HG03064 (cell line): ENCODE measurements around the gene FAM32A.
A peak's percentile ranks its signal among the peaks of the same experiment; 100 is the strongest.

ENCODE experiments used
- ATAC-seq: cut with Tn5 transposase; IDR thresholded peaks from one replicate; pipeline ENCODE4 v1.9.1; 2021; ENCODE audit warnings: low read depth; ENCODE audit not compliant: unreplicated experiment

FAM32A gene

DNA sequence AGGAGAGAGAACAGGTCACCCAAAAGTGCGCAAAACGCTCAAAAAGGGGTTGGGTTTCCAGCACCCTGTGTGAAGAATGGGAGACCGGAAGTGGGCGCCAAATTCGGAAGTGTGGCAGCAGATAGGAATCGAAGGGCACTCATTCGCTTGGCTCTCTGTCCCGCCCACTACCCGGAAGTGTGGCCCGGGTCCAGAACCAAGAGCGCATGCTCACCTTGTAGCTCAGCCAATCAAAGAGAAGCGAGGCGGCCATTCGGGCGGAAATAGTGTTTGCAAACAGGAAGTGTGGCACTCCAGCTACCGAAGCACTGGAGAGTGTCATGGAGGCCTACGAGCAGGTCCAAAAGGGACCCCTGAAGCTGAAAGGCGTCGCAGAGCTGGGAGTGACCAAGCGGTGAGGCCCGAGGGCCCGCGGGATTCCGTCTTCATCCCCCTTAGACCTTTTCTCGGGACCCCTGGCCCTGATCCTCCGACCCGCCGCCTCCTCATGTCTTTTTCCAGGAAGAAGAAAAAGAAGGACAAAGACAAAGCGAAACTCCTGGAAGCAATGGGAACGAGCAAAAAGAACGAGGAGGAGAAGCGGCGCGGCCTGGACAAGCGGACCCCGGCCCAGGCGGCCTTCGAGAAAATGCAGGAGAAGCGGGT is at the start of gene FAM32A:
Gene FAM32A, plus strand, starts transcription at position 288 of the 645 bp plus-strand sequence. Its CDS starts 33 bp downstream, at position 321.
- peak; percentile 81 for ATAC-seq

DNA sequence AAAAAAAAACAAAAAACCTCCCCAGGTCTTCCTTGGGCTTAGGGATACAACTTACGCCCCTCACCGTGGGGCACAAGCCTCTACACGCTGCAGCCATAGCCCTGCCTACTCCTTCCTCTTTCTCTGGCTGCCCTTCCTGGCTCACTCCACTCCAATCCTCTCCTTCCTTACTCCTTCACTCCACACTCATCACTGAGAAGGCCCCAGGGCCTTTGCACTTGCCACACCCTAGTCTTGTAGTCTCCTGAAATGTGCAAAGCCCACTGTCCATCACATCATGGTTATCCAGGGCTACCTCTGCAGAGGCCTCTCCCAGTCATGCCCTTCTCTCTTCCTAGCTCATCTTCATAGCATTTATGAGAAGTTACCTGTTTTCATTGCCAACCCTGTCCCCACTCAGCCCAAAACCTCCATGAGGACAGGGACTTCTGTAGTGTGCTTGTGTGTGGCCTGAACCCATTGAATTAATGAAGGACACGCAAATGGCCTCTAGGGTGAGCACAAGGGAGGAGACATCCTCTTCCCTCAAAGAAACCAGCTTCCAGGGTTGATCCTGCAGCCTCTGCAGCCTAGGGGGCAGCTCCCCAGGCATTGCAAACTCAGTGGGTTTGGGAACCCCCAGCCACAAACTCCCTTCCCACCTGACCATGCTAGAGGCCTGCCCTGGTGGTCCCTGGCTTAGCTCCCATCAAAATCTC is 49.6 kb upstream of the FAM32A start:
- no peak for ATAC-seq

DNA sequence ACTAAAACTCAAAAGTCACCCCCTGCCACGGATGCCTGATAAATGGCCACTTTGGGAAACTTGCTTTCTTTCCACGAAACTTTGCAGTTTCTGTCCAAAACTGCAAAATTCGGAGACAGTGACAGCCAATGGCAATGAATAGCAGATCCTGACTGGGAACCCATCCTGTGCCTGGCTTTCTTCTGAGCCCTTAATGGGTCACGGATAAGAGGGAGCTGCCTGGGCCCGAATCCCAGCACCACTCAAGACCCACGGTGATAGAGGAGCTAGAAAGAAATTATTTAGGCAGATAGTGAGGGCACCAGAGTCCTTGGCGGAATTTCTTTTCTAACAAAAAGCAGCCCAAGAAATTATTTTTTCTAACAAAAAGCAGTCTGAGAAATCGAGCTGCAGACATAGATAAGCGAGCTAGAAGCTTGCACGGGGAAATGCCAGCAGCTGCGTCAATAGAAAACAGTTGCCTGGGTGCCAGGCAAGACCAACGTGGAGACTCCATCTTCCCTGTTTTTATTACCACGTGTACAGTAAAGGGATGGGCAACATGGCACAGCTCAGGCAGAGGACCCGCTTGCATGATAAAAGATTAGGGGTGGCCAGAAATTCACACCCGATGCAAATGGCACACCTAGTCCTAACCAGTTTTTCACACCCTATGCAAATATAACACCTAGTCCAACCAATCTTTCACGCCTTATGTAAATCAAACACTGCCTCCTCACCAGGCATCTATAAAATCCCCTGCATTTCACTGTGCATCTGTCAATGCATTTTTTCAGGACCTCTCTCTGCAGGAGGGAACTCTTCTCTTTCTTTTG is 48.8 kb upstream of the FAM32A start:
- ATAC-seq = no peak

DNA sequence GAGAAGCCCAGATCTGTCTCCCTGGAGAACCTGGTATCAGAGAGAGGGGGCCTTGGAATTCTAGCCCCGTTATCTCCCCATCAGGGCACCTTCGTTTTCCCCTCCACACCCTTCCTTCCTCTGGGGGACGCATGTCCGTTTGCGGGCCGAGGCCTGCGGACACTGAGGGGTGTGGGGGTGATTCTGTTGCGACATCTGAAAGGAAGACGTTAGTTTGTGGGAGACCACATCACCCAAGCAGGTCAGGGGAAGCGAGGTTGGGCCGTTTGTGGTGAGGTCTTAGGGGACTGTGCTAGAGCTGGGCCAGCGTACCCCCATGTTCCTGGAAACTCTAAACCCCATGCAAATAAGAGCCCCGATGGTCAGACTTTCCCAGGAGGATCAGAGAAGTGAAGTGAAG is 45.5 kb upstream of the FAM32A start:
- ATAC-seq = no peak

DNA sequence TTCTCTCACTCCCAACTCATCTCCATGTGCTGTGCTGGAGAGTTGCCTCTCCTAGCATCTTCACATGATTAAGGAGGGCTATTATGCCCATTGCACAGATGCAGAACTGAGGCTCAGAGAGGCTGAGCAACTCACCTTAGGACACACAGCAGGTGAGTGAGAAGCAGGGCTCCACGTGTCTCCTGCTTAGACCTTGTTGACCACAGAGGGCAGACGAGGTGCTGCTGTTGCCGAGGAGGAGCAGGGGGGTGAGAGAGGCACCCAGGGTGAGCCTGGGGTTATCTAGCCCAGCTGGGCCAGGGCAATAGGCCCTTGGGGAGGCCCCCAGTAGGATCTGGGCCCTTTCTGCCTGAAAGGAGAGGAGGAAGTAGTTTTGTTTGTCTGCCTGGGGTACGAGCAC is 44.2 kb upstream of the FAM32A start:
- ATAC-seq = no peak

DNA sequence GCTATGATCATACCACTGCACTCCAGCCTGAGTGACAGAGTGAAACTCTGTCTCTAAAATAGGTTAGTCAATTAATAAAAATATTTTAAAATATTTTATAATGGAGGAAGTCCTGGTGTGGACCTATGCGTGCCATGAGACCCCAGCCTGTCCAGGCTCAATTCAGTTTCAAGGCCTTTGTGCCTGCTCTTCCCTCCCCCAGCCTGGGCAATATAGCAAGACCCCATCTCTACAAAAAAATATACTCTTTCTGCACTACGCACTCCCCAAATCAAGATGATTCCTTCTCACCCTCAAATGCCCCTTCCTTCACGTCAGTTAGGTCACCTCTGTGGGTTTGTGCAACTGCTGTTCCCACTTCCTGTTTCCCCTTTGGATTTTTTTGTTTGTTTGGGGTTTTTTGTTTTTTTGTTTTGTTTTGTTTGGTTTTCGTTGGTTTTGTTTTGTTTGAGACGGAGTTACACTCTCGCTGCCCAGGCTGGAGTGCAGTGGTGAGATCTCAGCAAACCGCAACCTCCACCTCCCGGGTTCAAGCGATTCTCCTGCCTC is 43.1 kb upstream of the FAM32A start:
- no peak for ATAC-seq

DNA sequence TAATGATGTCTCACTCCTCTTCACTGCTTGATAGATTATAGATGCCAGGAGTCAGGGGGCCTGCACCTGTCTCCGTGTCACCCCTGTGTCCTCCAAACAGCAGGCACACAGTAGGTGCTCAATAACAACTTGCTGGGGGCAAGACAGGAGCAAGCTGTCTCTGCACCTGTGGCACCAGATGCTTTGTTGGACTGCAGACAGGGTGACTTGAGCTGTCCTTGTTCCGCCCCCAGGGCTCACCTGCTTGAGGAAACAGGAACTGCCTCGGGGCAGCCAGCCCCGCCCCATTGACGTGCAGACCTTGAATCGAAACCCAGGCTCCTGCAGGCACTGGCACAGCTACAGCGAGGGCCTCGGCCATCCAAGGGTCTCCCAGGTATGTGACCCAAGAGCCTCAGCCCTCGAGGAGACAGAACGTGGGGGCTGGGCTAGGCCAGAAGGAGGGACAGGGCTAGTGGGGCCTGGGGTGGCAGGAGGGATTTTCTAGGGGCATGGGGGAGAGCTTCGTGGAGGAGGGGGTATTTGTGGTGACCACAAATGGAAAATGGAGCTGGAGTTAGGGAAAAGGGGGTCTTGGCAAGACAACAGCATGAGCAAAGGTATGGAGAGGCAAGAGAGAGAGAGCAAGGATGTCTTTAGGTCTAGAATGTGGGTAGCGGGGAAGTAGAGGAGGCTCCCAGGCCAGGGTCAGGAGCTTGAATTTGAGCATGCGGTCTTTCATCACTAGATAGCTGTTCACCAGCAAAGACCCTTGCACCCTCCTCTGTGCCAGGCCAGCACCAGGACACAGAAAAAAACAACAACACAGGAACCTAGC is 41.6 kb upstream of the FAM32A start, which contains the start of gene HSH2D:
Gene HSH2D, plus strand, starts transcription at position 287 of the 817 bp plus-strand sequence. CDS start 5,066 bp downstream, outside the sequence.
- ATAC-seq = no peak

DNA sequence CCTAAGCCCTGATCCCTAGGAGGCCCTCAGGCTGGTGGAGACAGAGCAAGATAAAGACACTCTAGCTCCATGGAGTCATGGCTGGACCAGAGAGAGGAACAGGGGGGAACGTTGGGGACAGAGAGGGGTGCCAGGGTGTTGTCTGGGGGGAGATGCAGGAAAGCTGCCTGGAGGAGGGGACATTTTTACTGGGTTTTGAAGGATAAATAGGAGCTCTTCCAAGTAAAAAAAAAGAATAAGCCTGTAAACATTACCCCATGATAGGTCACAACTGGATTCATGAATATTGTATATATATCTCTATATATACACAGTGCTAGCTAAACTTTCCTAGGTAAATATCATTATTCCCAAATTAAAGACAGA is 41.0 kb upstream of the FAM32A start:
- ATAC-seq = no peak

DNA sequence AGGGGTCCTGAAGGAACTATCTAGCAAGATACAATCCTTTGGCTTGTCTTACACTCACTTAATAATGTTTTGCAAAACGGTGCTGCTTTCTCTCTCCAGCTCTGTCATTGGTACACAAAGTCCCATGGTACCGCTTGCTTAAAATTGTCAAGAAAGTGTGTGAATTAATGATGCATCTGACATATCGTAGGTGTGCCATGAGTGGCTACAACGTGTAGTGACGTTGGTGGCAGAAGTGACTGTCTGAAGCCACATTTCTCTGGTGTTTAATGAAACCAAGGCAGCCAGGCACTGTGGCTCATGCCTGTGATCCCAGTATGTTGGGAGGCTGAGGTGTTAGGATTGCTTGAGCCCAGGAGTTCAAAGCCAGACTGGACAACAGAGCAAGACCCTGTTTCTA is 39.1 kb upstream of the FAM32A start:
- ATAC-seq = no peak

DNA sequence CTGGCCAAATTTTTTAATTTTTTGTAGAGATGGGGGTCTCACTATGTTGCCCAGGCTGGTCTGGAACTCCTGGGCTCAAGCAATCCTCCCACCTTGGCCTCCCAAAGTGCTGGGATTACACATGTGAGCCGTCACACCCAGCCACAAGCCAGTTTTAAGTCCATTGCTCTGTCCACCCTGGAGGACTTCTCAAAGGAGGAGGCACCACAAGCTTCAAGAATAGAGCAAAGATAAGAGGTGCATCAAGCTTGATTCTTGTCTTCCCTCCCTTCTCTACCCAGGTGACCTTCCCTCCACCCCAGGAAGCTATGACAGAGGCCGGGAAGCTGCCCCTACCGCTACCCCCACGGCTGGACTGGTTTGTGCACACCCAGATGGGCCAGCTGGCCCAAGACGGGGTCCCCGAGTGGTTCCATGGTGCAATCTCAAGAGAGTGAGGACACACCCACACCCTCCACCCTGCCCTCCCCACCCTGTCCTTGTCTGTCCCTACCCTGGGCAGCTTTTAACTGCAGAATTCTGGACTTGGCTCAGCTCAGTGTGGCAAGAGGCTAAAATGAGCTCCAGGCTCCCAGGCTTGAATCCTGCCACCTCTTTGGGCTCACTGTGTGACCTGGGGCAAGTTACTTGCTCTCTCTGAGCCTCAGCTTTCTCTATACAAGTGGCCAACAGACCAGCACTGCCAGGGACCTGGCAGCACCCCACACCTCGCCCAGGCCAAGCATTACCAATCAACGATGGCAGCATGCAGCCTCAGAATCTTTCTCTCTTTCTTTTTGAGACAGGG is 36.6 kb upstream of the FAM32A start:
- ATAC-seq = no peak

DNA sequence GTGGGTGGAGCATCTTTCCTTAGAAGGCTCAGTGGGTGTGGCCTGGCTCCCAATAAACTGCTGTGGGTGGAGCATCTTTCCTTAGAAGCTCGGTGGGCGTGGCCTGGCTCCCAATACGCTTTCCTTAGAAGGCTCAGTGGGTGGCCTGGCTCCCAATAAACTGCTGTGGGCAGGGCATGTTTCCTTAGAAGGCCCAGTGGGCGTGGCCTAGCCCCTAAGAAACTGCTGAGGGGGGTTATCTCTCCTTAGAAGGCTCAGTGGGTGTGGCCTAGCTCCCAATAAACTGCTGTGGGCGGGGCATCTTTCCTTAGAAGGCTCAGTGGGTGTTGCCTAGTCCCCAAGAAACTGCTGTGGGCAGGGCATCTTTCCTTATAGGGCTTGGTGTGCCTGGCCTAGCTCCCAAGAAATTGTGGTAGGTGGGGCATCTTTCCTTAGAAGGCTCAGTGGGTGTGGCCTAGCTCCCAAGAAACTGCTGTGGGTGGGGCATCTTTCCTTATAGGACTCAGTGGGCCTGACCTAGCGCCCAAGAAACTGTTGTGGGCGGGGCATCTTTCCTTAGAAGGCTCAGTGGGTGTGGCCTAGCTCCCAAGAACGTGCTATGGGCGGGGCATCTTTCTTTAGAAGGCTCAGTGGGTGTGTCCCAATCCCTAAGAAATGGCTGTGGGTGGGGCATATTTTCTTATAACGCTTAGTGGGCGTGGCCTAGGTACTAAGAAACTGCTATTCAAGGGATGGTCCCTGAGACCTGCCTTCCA is 31.5 kb upstream of the FAM32A start:
- no peak for ATAC-seq

DNA sequence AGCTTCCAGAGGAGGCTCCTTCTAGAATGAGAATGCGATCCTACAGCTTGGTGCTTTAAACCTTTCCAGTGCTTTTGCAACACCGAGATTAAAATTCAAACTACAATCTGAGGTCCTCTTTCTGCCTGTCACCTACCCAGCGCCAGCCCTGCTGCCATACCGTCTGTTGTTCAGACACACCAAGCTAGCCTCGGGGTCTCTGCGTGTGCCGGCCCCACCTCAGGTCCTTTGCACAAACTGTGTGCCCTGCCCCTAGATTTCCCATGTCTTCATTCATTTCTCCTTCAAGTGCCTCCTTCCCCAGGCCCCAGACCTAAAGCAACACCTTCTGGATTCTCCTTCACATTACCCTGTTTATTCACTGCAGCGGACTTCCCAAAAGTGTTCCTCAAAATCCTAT is 30.7 kb upstream of the FAM32A start:
- ATAC-seq = no peak

DNA sequence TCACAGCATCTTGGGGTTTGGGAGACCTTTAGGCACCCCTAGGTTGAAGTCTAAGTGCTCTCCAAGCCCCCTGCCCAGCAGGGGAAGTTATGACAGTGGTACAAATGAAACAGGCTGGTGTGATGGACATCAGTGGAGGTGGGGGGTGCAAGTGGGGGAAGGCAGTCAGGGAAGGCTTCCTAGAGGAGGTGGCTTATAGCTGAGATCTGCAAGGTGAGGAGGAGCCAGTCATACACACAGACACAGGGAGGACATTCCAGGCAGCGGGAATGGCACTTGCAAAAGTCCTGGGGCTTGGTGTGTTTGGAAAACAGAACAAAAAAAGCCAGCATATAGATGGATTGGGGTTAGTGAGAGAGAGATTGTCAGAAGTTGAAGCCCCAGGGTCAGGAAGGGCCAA is 30.1 kb upstream of the FAM32A start:
- no peak for ATAC-seq

DNA sequence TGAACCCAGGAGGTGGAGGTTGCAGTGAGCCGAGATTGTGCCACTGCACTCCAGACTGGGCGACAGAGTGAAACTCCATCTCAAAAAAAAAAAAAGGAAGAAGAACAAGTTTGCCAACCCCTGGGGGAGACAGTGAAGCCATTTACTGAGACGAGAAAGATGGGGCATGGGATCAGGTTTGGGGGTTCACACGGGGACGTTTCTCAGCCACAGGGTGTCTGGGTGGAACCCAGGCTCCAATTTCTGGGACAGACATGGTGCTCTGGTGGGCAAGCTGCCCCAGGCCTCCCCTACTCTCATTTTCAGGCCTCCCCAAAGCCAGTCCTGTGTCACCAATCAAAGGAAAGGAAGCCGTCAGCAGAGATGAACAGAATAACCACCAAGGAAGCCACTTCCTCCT is 28.3 kb upstream of the FAM32A start:
- no peak for ATAC-seq

DNA sequence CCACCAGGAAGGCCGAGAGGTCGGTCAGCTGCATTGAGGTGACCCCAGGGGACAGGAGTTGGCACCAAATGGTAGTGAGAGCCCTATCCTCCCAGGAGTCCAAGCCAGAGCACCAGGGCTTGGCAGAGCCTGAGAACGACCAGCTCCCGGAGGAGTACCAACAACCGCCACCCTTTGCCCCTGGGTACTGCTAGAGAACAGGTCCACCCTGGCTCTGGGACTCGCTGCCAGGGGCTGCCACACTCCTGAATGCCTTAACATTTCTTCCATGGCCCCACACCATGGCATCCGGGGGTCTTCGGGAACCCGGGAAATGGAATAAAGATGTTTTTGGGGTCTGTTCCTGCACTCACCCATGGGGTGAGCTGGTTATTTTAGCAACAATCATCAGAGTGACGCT is 27.6 kb upstream of the FAM32A start:
- ATAC-seq = no peak

DNA sequence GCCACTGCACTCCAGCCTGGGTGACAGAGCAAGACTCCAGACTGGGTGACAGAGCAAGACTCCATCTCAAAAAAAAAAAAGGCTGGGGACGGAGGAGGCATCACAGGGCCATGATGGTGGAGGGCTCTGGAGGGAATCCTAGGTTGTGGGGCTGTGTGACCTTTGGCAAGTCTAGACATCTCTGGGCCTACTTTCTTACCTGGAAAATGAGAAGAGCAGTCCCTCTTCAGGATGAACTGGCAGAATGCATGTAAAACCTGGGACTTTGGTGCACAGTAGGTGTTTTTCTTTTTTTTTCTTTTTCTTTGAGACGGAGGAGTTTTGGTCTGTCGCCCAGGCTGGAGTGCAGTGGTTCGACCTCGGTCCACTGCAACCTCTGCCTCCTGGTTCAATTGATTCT is 25.6 kb upstream of the FAM32A start:
- ATAC-seq = no peak

DNA sequence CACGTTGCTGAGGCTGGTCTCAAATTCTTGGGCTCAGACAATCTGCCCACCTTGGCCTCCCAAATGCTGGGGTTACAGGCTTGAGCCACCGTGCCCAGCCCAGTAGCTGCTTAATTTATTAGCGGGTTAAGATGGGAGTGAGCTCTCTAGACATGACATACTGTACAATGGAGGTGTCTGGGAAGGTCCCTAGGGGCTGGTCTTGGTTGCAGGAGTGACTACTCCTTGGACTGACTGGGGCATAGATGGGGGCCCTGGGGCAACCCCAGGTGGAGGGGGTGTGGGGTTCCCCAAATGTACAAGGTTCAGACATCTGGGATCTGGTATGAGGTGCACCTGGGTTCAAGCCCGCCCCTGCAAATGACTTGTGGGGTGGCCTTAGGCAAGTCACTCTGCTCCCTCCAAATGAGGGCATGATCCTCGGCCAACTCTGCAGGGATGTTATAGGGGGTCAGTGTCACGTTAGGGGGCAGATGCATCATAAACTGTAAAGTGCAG is 24.7 kb upstream of the FAM32A start:
- ATAC-seq = no peak

DNA sequence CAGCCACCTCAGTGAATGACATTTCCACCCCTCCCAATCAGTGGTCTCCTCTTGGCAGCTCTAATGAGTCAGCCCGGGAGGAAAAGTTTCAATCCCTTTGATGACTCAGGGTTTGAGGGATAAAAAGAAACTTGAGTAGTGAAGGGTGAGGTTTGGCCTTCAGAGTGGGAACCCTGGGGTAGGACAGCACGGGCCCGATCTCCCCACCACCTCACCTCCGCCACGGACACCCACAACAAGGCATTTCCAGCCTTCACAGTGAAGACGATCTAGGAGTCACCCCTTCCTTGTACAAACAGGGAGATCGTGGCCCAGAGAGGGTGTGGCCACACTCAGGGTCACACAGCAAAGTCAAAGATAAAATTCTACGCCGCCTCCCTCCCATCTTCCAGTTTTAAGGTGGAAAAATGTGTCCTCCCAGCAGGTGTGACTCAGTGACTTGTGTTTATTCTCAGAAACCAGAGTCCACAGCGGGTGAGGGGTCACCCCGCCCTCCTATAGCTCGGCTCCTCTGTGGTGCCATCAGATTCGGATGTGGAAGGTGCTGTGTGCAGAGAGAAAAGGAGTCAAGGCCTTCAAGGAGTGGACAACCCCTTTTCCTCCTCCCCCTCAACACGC is 24.2 kb upstream of the FAM32A start:
- no peak for ATAC-seq
